ENCODE data around the gene EHBP1L1.
"Not testable (repeated sequence)": the region's sequence is repeated elsewhere in the genome, so short reads cannot be mapped to it uniquely, and the experiment has no call there.

Gene EHBP1L1

GRCh38 chr11:65562788-65563187, 13.1 kb upstream of the EHBP1L1 start:
- no peak for DNase-seq

- DNase-seq, result no peak
These were observed 12.3 kb upstream of the EHBP1L1 start for GRCh38 chr11:65563601-65564000.

GRCh38 chr11:65564879-65565559, 10.8 kb upstream of the EHBP1L1 start:
- DNase-seq, result not testable (repeated sequence)

- no peak for DNase-seq
These were observed 10.0 kb upstream of the EHBP1L1 start for GRCh38 chr11:65565624-65566453.

GRCh38 chr11:65569164-65569972, 6.5 kb upstream of the EHBP1L1 start:
- no peak for DNase-seq

- DNase-seq, result peak; percentile 100
These were observed 5.6 kb upstream of the EHBP1L1 start, which contains the start of gene ZNRD2 for GRCh38 chr11:65569973-65570918. Gene ZNRD2, plus strand, starts transcription at chr11:65570477. Its CDS starts 15 bp downstream, at chr11:65570492.

GRCh38 chr11:65571420-65571819, 4.4 kb upstream of the EHBP1L1 start:
- DNase-seq, result no peak

- peak; percentile 93 for DNase-seq
These were observed 3.9 kb upstream of the EHBP1L1 start for GRCh38 chr11:65571940-65572339.

- peak; percentile 95 for DNase-seq
These were observed 3.3 kb upstream of the EHBP1L1 start, which contains the start of gene FAM89B for GRCh38 chr11:65572356-65573051. Gene FAM89B, plus strand, starts transcription at chr11:65572538. Its CDS starts 132 bp downstream, at chr11:65572670.

GRCh38 chr11:65573391-65574079, 2.3 kb upstream of the EHBP1L1 start:
- DNase-seq, result no peak

GRCh38 chr11:65574109-65574810, 1.6 kb upstream of the EHBP1L1 start:
- peak; percentile 100 for DNase-seq

- DNase-seq, result no peak
These were observed 864 bp upstream of the EHBP1L1 start for GRCh38 chr11:65574811-65575567.

- DNase-seq, result no peak
These were observed 496 bp downstream of the EHBP1L1 start for GRCh38 chr11:65576232-65576866.

- DNase-seq, result peak; percentile 100
These were observed 1.3 kb downstream of the EHBP1L1 start for GRCh38 chr11:65576867-65577755.

- DNase-seq, result no peak
These were observed 1.9 kb downstream of the EHBP1L1 start for GRCh38 chr11:65577756-65578109.

GRCh38 chr11:65578134-65578533, 2.3 kb downstream of the EHBP1L1 start:
- no peak for DNase-seq

GRCh38 chr11:65578667-65579066, 2.8 kb downstream of the EHBP1L1 start:
- no peak for DNase-seq

GRCh38 chr11:65579291-65579690, 3.4 kb downstream of the EHBP1L1 start:
- DNase-seq, result no peak

Measured in 8988T (cell line).